H4 (cell line): Measurements from ENCODE around the gene LRFN3. TPM values are rescaled to one million over a fixed set of nuclear protein-coding genes. Genes with fewer than 3 reads are reported as not detected.
A peak's percentile ranks its signal among the peaks of the same experiment; 100 is the strongest.
"Not testable (repeated sequence)": the region's sequence is repeated elsewhere in the genome, so short reads cannot be mapped to it uniquely, and the experiment has no call there.

Experiments used
- DNase-seq: peaks from one replicate; pipeline ENCODE4 v3.0.0-alpha.2; 2015; ENCODE audit warnings: low spot score
- total RNA-seq: library from RNA; depleted of rRNA; stranded (reverse); fragments of >200 nt; shearing (Covaris generic); gene quantifications from 2 replicates; pipeline ENCODE4 v1.2.3, GENCODE V29; 2014; rRNA removed

Gene LRFN3, protein sequence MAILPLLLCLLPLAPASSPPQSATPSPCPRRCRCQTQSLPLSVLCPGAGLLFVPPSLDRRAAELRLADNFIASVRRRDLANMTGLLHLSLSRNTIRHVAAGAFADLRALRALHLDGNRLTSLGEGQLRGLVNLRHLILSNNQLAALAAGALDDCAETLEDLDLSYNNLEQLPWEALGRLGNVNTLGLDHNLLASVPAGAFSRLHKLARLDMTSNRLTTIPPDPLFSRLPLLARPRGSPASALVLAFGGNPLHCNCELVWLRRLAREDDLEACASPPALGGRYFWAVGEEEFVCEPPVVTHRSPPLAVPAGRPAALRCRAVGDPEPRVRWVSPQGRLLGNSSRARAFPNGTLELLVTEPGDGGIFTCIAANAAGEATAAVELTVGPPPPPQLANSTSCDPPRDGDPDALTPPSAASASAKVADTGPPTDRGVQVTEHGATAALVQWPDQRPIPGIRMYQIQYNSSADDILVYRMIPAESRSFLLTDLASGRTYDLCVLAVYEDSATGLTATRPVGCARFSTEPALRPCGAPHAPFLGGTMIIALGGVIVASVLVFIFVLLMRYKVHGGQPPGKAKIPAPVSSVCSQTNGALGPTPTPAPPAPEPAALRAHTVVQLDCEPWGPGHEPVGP
- total RNA-seq: 4.6 and 5.6 TPM in 2 replicates

DNA sequence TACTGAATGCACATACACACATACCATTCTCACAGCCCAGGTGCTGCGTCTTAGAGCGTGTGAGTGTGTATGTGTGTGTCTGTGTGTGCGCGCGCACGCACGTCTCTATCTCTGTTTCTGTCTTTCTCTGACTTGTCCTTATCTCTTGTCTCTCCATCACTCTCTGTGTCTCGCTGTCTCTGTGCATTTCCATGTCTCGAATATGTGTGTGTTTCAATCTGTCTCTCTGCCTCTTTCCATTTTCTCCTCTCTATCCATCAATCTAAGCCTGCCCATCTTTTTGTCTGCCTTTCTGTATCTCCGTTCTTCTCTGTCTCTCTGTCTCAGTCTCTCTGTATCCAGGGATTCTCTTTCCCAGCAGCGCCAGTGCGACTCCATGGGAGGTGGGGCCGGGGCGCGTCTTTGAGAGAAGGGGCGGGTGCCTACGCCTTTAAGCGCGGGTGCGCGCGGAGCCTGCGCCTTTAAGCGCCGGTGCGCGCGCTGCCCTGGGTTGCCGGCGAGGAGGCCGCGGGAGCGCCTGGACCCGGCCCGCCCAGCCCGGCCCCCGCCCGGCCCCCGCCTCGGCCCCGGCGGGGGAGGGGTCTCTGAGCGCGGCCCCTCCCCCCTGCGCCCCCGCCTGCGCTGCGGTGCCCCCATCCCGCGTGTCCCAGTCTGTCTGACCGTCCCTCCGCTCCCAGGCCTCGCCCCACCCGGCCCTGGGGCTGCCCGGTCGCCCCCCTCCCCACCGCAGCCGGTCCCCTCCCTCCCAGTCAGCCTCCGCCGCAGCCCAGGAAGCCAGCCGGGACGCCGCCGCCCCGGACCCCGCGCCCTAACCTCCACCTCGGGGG, at the start of gene LRFN3:
Gene LRFN3, plus strand, starts transcription at position 464 of the 827 bp plus-strand sequence. CDS start 3,052 bp downstream, outside the sequence.
- DNase-seq: peak; percentile 80

DNA sequence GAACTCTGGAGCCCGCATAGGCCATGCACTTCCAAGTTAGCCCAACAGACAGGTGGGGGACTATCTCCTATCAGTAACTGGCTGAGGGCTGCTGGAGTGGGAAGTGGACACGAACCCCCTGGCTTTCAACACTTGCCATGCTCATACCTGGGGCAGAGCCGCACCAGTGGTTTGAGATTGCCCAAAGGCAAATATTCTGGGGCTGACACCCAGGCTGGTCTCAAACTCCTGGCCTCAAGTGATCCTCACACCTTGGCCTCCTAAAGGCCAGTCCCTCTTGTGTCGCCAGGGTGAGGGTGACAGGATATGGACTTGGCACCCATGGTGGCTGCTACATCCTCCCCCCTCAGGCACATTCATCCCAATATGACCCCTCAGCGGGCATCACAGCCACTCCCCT, 49.0 kb upstream of the LRFN3 start:
- no peak for DNase-seq

DNA sequence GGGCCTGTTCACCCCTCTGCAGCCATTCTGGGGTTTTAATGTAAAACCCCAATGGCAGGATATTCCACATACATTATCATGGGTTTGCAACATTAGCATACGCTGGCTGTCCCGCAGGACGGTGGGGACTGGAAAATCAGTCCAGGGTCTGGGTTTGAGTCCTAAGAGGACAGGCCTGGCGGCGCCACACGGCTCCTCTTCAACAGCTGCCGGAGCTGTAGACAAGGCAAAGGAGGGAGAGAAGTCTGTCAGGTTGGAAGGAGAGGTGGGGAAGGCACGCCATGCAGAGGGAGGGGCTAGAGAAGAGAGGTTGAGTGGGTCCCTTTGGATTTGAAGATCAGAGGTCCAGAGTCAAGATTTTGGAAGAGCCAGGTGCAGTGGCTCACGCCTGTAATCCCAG, 47.8 kb upstream of the LRFN3 start:
- no peak for DNase-seq

DNA sequence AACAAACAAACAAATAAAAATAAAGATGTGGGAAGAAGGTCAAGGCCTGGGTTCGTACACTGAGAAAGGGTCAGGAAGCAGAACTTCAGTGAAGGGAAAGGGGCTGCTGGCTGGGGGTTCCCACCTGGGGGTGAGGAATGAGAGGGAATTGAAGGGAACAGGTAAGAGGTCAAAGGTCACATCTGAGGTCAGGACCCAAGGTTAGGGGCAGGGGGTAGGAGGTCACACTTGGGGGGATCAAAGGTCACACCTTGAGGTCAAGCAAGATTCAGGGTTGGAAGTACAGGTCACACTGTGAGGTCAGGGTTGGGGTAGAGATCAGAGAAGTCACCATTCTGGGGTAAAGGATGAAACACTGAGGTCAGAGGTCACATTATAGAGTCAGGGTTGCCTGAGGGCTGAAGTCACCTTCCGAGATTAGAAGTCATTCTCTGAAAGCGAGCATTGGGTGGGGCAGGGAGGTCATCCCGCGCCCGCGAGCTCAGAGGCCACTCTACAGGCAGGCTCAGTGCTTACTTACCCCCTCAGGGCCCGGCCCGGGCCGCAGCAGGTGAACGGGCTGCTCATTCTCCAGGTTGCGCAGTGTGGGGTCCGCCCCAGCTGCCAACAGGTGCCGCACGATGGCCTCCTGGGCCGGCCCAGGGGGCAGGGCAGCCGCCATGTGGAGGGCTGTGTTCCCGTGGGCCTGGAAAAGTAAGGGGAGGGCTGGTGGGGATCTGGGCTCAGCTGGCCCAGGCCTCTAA, 46.6 kb upstream of the LRFN3 start:
- no peak for DNase-seq

DNA sequence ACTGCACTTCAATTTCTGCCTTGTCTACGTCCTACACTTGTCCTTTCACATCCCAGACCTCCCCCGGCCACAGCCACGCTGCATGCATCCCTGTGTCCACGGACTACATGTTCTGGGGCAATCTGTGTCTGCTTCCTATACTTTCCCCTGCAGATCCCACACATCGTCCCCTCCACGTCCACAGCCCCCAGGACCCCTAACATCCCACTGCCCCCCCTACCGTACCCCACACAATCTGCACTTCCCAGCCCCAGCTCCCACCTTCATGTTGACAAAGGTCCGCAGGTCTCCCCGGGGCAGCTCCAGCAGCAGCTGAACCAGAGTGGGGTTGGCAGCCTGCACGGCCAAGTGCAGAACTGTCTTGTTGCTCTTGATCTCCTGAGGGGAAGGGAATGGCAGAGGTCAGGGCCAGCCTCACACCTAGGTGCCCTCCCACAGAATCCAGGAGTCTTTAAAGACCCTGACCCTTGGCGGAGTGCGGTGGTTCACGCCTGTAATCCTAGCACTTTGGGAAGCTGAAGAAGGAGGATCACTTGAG, 46.0 kb upstream of the LRFN3 start:
- no peak for DNase-seq

DNA sequence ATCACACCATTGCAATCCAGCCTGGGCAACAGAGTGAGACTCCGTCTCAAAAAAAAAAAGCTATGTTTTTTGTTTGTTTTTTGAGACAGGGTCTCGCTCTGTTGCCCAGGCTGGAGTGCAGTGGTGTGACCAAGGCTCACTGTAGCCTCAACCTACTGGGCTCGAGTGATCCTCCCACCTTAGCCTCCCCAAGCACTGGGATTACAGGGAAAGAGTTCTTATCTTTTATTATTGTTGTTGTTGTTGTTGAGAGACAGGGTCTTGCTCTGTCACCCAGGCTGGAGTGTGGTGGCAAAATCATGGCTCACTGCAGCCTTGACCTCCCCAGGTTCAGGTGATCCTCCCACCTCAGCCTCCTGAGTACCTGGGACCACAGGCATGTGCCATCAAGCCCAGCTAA, 44.4 kb upstream of the LRFN3 start:
- DNase-seq: not testable (repeated sequence)

DNA sequence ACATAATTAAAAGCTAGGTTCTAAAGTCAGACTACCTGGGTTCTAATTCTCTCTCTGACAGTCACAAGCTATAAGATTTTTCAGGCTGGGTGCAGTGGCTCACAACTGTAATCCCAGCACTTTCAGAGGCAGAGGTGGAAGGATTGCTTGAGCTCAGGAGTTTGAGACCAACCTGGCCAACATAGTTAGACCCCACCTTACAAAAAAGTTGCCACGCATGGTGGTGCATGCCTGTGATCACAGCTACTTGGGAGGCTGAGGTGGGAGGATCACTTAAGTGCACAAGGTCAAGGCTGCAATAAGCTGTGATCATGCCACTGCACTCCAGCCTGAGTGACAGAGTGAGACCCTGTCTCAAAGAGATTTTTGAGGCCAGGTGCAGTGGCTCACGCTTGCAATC, 41.8 kb upstream of the LRFN3 start:
- no peak for DNase-seq

DNA sequence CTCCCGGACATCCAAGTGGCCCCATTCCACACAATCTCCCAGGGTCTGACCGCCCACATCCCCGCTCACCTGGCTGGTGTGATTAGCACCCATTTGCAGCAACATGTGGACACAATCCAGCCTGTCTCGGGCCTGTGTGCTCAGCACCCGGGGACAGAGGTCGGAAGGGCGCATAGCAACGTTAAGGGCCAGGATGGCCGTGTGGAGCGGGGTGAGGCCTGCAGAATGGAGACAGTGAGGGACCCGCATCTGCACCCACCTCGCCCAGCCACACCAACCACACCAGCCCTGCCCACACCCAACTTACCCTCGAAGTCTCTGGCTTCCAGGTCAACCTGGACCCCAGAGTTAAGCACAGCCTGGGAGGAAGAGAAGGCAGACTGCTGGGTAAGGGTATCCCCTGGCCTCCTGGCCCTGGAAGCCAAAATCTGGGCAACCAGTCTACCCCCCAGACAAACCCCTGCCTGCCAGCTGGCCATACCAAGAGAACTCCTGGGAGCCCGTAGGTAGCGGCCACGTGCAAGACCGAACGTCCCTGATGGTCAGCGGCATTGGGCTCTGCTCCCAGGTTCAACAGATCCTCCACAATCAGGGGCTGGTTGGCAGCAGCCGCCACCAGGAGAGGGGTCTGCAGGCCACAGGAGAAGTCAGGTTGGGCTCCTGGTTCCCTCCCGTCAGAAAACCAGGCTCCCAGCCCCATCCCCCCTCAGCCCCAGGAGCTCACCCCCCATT, 40.1 kb upstream of the LRFN3 start:
- no peak for DNase-seq

DNA sequence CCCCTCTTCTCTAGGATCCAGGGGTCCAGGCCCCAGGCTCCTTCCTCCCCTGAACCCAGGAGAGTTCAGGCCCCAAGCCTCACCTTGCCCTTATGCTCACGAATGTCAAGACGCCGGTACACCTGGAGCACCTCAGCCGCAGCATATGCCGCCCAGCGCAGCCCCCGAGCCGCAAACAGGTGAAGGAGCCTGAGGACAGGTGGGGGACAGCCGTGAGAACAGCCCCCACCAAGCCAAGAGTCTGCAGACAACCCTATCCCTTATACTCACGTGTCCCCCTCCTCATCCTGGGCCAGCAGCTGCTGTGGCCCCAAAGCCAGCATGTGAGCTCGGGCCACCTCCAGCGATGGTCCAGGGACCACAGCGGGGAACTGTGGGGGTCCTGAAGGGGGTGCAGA, 39.5 kb upstream of the LRFN3 start:
- DNase-seq: no peak

DNA sequence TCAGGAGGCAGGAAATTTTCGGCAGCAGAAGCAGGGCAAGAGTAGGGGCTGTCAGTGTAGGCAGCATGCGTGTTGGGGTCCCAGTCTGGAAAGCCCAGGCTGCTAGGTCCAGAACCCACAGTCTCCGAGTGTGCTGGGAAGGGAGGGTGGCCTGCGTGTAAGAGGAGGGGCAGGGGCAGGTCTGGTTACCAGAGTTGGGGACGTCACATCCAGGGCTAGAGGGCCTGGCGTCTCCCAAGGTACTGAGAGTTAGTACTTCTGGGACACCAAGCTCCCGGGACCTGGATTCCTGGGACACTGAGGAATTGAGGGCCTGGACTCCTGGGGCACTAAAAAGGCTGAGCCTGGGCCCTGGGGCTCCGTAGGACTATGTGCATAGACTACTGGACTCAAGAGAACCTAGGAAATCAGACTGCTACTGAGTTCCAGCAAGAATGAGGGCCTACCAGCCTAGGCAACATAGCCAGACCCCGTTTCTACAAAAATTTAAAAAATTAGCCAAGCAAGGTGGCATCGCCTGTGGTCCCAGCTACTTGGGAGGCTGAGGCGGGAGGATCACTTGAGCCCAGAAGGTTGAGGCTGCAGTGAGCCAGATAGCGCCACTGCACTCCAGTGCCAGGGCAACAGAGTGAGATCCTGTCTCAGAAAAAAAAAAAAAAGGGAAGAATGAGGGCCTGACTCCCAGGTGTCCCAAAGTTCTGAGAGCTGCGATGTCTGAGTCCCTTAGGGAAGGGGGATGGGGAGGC, 38.3 kb upstream of the LRFN3 start:
- no peak for DNase-seq

DNA sequence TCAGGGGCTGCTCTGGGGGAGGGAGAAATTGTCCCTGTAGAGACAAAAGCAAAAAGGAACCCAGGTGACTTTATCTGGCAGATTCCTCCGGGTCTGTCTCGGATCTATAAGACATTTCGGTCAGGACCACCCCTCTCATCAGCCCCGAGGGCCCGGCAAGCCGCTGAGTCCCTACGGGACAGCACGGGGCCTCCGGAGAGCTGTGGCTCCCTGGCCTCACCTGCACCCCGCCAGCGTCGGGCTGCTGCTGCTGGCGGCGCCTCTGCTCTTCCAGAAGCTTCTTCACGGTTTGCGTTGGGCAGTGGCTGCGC, 37.7 kb upstream of the LRFN3 start:
- DNase-seq: no peak

DNA sequence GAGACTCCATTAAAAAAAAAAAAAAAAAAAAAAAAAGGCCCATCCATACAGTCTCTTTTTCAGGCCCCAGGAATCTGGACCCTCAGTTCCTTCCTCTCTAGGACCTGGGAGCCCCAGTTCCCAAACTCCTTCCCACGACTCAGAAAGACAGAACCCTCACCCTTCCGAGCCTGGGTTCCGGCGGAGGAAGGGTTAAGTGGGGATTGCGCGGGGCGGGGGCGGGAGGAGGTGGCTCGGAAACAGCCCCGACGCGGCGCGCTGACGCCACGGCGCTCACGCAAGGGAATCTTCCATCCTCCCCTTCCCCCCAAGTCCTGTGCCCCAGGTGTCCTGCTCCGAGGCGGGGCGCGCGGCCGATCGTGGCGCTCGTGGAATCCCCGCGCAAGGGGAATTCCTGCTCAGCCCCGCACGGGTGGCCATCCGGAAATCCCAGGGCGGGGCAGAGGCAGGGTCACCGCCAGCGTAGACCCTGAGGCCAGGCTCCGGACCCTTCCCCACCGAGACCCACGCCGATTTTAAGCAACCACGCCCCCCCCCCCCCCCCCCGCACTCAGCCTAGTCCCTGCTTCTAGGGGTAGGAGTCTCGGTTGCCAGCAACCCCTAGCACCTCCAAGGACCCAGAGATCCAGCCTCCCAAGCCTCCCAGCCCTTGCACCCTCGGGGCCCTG, 36.5 kb upstream of the LRFN3 start:
- DNase-seq: peak; percentile 89

DNA sequence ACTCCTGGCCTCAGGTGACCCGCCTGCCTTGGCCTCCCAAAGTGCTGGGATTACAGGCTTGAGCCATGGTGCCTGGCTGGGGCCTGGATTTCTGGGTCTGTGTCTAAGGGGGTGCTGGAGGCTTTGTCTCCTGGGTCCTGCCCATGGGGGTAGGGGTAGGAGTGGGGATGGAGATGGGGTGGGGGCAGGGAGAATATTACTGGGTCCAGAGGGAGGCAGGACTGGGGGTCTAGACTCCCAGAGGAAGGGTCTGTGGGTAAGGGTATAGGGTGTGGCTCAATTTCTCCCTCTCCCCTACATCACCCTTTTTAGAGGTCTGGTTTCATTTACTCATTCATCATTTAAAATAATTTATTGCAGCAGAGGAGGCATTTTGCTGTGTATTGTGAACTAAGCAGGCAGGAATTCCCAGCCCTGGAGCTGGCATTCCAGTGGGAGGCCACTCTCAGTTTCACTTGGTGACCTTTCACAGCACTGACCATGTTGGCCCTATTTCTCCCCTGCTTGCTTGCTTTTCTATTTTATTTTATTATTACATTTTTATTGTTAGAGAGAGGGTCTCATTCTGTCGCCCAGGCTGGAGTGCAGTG, 35.0 kb upstream of the LRFN3 start:
- DNase-seq: no peak

DNA sequence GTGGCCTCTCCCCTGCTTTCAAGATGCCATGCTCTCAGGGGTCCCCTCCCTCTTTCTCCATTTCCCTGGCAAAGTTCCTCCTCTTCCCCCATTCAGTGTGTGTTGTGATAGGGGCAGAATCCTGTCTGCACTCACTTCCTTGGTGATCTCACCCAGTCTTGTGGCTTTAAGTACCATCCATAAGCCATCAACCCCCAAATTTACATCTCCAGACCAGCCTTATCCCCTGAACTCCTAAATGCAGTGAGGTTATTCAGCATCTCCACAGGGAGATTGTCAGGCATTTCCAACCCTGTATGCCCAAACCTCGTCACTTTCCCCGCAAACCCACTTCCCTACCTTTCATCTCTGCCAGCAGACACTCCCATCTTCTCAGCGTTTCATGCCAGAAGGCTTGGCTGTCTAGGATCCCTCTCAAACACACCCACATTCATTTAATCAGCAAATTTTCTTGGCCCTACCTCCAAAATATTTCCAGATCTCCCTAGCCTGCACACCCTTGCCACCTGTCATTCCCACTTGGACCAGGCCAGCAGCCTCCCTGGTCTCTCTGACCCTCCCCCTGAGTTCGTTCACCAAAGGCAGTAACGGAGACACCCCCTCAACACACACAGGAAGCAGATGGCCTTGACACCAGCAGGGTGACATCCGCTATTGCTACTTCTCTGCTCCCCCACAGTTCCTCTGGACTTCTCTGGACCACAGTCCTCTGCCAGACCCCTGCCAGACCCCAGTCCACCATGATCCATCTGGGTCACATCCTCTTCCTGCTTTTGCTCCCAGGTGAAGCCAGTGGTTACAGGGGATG, 34.1 kb upstream of the LRFN3 start, which contains the start of gene HCST:
Gene HCST, plus strand, starts transcription at position 676 of the 808 bp plus-strand sequence. Its CDS starts 65 bp downstream, at position 741.
- no peak for DNase-seq

DNA sequence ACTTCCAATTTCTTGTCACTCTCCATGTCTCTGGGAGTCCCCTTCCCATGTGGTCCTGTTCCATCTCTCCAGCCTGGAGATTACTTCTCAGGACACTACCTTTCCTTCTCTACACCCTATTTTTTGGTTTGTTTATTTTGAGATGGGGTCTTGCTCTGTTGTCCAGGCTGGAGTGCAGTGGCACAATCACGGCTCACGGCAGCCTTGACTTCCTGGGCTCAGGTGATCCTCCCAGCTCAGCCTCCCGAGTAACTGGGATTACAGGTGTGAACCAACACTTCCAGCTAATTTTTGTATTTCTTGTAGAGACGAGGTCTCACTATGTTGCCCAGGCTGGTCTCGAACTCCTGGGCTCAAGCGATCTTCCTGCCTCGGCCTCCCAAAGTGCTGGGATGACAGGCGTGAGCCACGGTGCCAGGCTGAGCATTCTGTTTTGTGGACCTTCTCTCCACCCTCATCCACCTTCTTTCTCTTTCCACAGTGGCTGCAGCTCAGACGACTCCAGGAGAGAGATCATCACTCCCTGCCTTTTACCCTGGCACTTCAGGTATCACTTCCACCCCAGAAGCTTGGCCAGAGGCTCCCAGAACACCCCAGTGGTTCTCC, 33.2 kb upstream of the LRFN3 start:
- no peak for DNase-seq

DNA sequence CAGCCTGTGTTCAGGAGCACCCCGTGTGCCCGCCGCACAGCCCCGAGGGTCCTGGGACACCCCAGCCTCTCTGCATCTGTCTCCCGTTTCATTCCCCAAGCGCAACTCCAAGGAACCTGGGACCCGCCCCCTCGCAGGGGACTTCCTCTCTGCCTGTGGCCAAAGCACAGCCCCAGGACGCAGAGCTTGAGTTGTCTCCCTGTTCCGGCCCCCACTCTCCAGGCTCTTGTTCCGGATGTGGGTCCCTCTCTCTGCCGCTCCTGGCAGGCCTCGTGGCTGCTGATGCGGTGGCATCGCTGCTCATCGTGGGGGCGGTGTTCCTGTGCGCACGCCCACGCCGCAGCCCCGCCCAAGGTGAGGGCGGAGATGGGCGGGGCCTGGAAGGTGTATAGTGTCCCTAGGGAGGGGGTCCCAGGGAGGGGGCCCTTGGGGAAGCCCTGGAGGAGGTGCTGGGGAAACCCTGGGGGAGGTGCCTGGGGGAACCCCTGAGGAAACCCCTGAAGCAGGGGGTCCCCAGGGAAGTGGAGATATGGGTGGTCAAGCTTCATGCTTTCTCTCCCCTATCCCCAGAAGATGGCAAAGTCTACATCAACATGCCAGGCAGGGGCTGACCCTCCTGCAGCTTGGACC, 32.5 kb upstream of the LRFN3 start:
- peak; percentile 90 for DNase-seq

DNA sequence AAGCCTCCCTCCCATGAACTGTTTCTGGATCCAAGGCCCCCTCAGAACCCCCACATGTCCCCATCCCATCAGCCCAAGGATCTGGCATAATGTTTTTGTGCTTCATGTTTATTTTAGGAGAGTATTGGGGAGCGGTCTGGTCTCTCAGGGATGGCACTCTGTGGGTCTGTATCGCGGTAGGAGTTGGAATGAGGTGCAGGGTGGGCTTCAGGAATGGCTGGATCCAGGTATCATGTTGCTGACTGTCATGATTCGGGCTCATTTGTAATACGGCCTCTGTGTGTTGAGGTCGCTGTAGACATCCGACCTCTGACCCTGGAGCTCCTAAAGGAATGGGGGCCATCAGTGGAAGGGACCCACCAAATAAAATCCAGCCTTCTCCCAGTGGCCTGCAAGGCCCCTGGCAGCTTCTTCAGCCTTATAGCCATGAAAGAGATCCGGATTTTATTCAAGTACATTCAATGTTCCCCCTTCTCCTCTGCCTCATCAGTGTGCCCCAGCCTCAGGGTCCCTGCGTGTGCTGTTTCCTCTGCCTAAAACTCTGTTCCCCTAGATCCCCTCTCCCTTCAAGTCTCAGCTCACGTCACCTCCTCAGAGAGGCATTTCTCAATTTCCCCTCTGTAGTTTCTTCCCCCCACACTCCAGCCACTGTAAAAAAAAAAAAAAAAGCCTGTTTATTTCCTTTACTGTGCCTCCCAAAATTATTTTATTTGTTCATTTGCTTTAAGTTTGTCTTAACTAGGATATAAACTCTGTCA, 31.7 kb upstream of the LRFN3 start:
- no peak for DNase-seq
